Measurements from ENCODE around the gene TMEM88. TPM values are rescaled to one million over a fixed set of nuclear protein-coding genes. Genes with fewer than 3 reads are reported as not detected.

The TMEM88 gene
- total RNA-seq, 6 experiments from 2014 or later = 0.40 to 1.3 (median 0.60) TPM

DNA sequence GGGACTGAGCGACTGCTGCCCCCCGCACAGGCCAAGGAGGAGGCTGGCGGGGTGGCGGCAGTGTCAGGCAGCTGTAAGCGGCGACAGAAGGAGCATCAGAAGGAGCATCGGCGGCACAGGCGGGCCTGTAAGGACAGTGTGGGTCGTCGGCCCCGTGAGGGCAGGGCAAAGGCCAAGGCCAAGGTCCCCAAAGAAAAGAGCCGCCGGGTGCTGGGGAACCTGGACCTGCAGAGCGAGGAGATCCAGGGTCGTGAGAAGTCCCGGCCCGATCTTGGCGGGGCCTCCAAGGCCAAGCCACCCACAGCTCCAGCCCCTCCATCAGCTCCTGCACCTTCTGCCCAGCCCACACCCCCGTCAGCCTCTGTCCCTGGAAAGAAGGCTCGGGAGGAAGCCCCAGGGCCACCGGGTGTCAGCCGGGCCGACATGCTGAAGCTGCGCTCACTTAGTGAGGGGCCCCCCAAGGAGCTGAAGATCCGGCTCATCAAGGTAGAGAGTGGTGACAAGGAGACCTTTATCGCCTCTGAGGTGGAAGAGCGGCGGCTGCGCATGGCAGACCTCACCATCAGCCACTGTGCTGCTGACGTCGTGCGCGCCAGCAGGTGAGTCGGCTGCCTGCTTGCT, 5.6 kb upstream of the TMEM88 start:
- no peak overlapping the region for H3K27ac Mint-ChIP-seq
- DNase-seq = no peak
- peaks cover 9% of the 10 kb centered on the region; the same call in 1 of the 2 replicates for H3K36me3 Mint-ChIP-seq (ENCODE audit: low read depth)
- H3K4me3 Mint-ChIP-seq = no peak overlapping the region
- H3K4me1 Mint-ChIP-seq (ENCODE audit: low read depth) = peaks cover 9% of the 10 kb centered on the region
- H3K9me3 Mint-ChIP-seq = no peaks in the 10 kb centered on the region
- H3K27me3 Mint-ChIP-seq (ENCODE audit: insufficient read depth) = peaks cover 2% of the 10 kb centered on the region
- TF ChIP-seq, protein P1, sequence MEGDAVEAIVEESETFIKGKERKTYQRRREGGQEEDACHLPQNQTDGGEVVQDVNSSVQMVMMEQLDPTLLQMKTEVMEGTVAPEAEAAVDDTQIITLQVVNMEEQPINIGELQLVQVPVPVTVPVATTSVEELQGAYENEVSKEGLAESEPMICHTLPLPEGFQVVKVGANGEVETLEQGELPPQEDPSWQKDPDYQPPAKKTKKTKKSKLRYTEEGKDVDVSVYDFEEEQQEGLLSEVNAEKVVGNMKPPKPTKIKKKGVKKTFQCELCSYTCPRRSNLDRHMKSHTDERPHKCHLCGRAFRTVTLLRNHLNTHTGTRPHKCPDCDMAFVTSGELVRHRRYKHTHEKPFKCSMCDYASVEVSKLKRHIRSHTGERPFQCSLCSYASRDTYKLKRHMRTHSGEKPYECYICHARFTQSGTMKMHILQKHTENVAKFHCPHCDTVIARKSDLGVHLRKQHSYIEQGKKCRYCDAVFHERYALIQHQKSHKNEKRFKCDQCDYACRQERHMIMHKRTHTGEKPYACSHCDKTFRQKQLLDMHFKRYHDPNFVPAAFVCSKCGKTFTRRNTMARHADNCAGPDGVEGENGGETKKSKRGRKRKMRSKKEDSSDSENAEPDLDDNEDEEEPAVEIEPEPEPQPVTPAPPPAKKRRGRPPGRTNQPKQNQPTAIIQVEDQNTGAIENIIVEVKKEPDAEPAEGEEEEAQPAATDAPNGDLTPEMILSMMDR (IDR thresholded peaks at IDR 0.05) = no peak

- no peak for DNase-seq
- H3K27me3 Mint-ChIP-seq (ENCODE audit: insufficient read depth) = no peaks in the 10 kb centered on the region; the same call in 1 of the 2 replicates
- peaks cover 9% of the 10 kb centered on the region; the same call in 1 of the 2 replicates for H3K36me3 Mint-ChIP-seq (ENCODE audit: low read depth)
- no peak overlapping the region for H3K4me3 Mint-ChIP-seq
- H3K27ac Mint-ChIP-seq = no peak overlapping the region
- TF ChIP-seq, protein P1 (IDR thresholded peaks at IDR 0.05) = no peak
- H3K4me1 Mint-ChIP-seq (ENCODE audit: low read depth) = peaks cover 9% of the 10 kb centered on the region
- no peaks in the 10 kb centered on the region for H3K9me3 Mint-ChIP-seq
Measured at GRCh38 chr17:7849751-7850504, 4.9 kb upstream of the TMEM88 start.

GRCh38 chr17:7850701-7851437, 4.0 kb upstream of the TMEM88 start:
- Mint-ChIP-seq H3K27ac (no peak overlapping the region), H3K36me3 (ENCODE audit: low read depth) (peaks cover 12% of the 10 kb centered on the region; the same call in 1 of the 2 replicates), H3K27me3 (ENCODE audit: insufficient read depth) (no peaks in the 10 kb centered on the region; the same call in 1 of the 2 replicates), H3K9me3 (no peaks in the 10 kb centered on the region), H3K4me1 (ENCODE audit: low read depth) (peaks cover under 1% of the 10 kb centered on the region), H3K4me3 (no peak overlapping the region)
- DNase-seq = no peak
- TF ChIP-seq, protein P1 (IDR thresholded peaks at IDR 0.05) = no peak

GRCh38 chr17:7851438-7852261, 3.2 kb upstream of the TMEM88 start:
- Mint-ChIP-seq H3K27ac (no peak overlapping the region; the same call in 1 of the 2 replicates), H3K36me3 (ENCODE audit: low read depth) (peaks cover 14% of the 10 kb centered on the region; the same call in 1 of the 2 replicates), H3K27me3 (ENCODE audit: insufficient read depth) (no peaks in the 10 kb centered on the region; the same call in 1 of the 2 replicates), H3K9me3 (no peaks in the 10 kb centered on the region), H3K4me1 (ENCODE audit: low read depth) (no peaks in the 10 kb centered on the region), H3K4me3 (no peak overlapping the region)
- TF ChIP-seq, protein P1 (IDR thresholded peaks at IDR 0.05) = peak; percentile 97
- peak; percentile 60 for DNase-seq

DNA sequence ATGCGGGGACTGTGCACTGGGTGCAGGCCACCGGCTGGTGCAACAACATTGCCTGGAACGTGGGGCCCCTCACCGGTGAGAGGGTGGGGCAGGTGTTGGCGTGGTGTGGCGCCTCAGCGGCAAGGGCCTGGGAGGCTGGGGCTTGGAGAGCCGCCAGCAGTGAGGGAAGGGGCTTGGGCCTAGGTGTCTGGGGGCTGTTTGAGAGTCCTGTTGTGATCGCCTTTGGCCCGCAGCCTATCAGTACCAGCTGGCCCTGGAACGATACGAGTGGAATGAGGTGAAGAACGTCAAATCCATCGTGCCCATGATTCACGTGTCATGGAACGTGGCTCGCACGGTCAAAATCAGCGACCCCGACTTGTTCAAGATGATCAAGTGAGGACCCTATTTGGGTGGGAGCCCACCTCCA, 2.6 kb upstream of the TMEM88 start:
- no peak for DNase-seq
- H3K36me3 Mint-ChIP-seq (ENCODE audit: low read depth) = peaks cover 14% of the 10 kb centered on the region; the same call in 1 of the 2 replicates
- TF ChIP-seq, protein P1 (IDR thresholded peaks at IDR 0.05) = no peak
- H3K4me1 Mint-ChIP-seq (ENCODE audit: low read depth) = no peaks in the 10 kb centered on the region
- H3K27ac Mint-ChIP-seq = no peak overlapping the region; the same call in 1 of the 2 replicates
- no peaks in the 10 kb centered on the region for H3K9me3 Mint-ChIP-seq
- H3K27me3 Mint-ChIP-seq (ENCODE audit: insufficient read depth) = no peaks in the 10 kb centered on the region; the same call in 1 of the 2 replicates
- H3K4me3 Mint-ChIP-seq = no peak overlapping the region
